GM19025 (cell line): ENCODE results near the gene HSFX4.
A peak's percentile ranks its signal among the peaks of the same experiment; 100 is the strongest.
"Not testable (repeated sequence)": the region's sequence is repeated elsewhere in the genome, so short reads cannot be mapped to it uniquely, and the experiment has no call there.

Experiments
- ATAC-seq: cut with Tn5 transposase; IDR thresholded peaks from one replicate; pipeline ENCODE4 v1.9.1; 2021; ENCODE audit warnings: mild to moderate bottlenecking, low read depth, moderate library complexity; ENCODE audit not compliant: unreplicated experiment

The HSFX4 gene

GRCh38 chrX:149937328-149937727, 8.0 kb downstream of the HSFX4 start:
- ATAC-seq = not testable (repeated sequence)

- peak; percentile 0 for ATAC-seq
Observed at GRCh38 chrX:149937871-149938426, 8.6 kb downstream of the HSFX4 start.

DNA sequence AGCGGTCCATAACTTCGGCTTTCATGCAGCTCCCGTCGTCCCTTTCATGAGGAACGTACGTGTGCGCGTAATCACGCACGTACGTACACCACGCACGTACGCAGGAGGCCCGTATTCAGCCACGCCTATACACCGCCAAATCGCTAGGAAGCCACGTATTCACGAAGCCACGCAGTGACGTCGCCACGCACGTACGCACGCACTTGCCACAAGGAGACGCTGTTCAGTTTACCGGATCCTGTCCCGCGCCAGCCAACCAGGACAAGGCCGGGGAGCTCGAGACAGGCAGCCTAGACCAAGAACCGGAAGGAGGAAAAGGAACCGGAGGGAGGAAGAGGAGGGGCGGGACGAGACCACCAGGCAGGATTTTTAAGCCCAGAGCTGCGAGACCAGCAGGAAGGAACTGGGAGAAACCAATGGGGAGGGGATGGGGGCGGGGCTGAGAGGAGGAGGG, 9.1 kb downstream of the HSFX4 start, which contains the start of gene EOLA2:
TSS of gene EOLA2 (minus strand) at position 65 of the 454 bp plus-strand sequence. CDS start 4,617 bp downstream, outside the sequence.
- peak; percentile 63 for ATAC-seq

- ATAC-seq = no peak
Observed at GRCh38 chrX:149938881-149939654, 9.7 kb downstream of the HSFX4 start.

- peak; percentile 2 for ATAC-seq
Observed at GRCh38 chrX:149939655-149939904, 10.2 kb downstream of the HSFX4 start.

- peak; percentile 41 for ATAC-seq
Observed at GRCh38 chrX:149939905-149940673, 10.7 kb downstream of the HSFX4 start.

GRCh38 chrX:149940674-149941024, 11.3 kb downstream of the HSFX4 start:
- ATAC-seq = not testable (repeated sequence)

DNA sequence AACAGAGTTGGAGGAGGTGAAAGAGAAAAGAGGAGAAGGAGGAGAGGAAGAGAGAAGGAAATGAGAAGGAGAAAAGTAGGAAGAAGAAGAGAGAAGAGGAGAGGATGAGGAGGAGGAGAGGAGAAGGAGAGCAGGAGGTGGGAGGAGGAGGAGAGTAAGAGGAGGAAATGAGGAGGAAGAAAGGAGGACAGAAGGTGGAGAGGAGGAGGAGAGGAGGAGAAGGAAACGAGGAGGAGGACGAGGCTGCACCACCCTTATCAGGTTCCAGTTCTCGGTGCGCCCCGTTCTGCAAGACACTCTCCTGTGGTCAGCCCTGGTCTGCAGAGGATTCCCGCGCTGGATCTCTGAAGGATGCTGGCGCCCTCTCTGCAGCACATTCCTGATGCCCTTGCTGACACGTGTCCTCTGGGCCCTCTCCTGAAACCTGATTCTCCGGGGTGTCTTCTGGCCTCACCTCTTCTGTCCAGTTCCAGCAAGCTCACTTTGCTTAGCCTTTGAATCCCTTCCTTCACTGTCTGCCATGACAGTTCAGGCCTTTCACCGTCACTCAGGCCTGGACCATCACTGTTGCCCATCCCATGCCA, 15.8 kb downstream of the HSFX4 start:
- not testable (repeated sequence) for ATAC-seq

DNA sequence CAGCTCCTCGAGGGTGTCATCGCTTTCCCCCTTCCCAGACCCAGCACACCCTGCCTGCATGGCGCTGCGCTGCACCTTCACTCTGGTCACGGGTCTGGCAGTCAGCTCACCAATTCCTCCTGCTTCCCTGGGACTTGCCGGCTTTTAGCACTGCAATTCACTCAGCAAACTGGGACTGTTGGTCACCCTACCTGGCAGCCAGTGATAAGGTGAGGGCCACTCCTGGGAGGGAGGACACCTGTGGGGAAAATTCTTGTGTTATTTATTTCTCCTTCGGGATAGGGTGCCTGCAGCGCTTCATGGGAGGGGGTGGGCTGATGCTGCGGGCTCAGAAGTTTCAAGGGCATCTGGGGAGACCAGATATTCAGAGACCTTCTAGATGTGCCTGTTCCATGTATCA, 16.4 kb downstream of the HSFX4 start:
- not testable (repeated sequence) for ATAC-seq

DNA sequence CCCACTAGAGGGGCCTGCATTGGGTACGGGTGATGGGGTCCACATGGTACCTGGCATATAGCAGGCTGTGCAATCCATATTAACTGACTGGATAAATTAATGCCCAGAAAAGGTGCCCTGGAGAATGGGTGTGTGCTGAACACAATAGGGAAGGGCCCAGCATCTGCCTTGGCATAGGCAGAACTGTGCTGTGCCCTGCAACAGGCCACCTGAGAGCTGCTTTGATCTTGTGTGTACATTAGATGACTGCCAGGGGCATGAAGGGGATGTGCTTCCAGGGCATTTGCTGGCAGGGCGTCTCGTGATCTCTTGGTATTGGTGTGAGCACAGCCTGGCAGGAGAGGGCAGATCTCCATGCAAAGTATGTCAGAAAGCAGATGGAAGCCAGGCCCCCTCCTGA, 17.6 kb downstream of the HSFX4 start:
- not testable (repeated sequence) for ATAC-seq

- ATAC-seq = no peak
Observed at GRCh38 chrX:149948016-149948415, 18.6 kb downstream of the HSFX4 start.

- no peak for ATAC-seq
Observed at GRCh38 chrX:149949743-149950436, 20.5 kb downstream of the HSFX4 start.

DNA sequence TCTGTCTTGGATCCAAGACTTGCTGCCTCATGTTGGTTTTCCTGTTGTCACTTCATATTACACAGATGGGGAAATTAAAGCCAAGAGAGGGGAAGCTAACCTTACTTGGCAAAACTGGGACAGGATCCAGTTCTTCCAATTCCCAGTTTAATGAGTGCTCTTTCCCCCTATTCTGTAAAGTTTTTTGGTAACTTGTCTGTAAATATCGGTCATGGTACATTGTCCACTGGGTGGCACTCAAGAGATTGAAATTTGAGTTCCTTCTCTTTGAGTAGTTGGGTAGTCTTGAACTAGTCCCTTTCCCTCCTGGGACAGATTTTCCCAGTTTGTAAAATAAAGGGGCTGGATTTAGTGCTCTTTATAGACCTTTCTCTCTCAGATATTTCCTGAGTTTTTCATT, 21.3 kb downstream of the HSFX4 start:
- no peak for ATAC-seq

DNA sequence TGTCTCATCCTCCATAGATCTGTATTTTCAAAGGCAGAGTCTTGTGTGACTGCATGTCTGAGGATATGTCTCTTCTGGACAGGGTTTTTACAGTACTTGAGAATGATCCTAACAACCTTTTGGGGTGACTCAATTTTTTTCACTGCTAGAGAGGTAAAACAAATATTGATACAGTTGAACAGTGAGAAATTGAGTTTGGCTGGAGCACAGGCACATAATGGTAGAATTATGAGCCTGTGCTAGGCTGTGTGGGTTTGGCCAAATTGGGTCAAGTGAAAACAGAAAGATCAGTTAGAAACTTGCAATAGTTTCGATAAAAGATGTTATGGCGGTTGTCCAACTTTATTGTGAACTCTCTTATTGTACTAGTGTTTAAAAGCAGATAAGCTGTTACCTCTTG, 32.2 kb downstream of the HSFX4 start:
- ATAC-seq = no peak

GRCh38 chrX:149962010-149962409, 32.6 kb downstream of the HSFX4 start:
- ATAC-seq = no peak

- no peak for ATAC-seq
Observed at GRCh38 chrX:149962859-149963757, 33.7 kb downstream of the HSFX4 start.

- no peak for ATAC-seq
Observed at GRCh38 chrX:149979126-149979644, 49.8 kb downstream of the HSFX4 start.
